Hematopoietic multipotent progenitor cell (in vitro differentiated cells): ENCODE data around the gene BANP. TPM values are rescaled to one million over a fixed set of nuclear protein-coding genes. Genes with fewer than 3 reads are reported as not detected.
"Not testable (repeated sequence)": the region's sequence is repeated elsewhere in the genome, so short reads cannot be mapped to it uniquely, and the experiment has no call there.

ENCODE experiments used
- DNase-seq, 3 donors: peaks; one replicate each; pipeline ENCODE4 v3.0.0-alpha.2; 2011 to 2015; ENCODE audit warnings: low read depth in 2 of 3, low spot score in 2 of 3
- total RNA-seq: library from RNA; depleted of rRNA; stranded (reverse); fragments of >200 nt; gene quantifications from one replicate; pipeline ENCODE4 v1.2.3, GENCODE V29; 2012

BANP gene
- total RNA-seq, 1 donor: 74.1 TPM

DNA sequence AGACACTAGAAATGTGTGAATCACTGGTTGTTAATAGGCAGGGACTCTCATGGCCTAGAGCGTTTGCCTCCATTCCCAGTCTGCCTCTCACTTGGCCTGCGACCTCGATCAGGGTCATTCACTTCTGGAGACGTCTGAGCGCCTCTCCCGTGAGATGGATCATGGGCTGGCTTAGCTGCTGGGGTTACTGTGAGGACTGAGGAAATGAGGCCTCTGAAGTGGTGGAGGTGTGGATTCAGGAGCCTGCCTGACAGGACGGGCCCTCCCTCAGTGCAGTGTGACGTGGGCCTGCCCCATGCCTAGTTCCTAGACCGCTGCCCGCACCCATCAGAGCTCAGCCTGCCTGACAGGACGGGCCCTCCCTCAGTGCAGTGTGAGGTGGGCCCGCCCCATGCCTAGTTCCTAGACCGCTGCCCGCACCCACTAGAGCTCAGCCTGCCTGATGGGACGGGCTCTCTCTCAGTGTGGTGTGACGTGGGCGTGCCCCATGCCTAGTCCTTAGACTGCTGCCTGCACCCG, 61.9 kb downstream of the BANP start:
- DNase-seq: no peak

DNA sequence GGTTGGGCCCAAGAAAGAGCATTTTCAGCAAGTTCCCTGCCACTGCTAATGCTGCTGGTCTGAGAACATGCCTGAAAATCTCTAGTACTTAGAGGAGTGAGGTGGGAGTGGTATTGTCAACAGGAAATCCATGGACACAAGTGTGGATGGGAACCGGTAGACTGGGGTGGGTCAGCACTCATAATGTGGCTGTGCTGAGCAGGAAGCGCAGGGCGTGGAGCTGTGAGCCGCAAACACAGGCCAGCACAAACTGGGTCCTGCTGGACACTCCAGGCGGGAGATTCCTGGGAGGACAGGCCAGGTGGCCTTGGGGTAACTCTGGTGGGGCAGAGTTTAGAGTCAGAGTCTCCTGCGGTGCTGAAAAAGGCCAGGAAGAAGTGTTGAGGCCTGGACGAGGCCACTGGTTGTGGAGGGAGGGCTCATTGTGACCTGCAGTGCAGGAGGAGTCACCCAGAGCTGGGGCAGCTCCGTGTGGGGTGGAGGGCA, 62.6 kb downstream of the BANP start:
- no peak for DNase-seq

DNA sequence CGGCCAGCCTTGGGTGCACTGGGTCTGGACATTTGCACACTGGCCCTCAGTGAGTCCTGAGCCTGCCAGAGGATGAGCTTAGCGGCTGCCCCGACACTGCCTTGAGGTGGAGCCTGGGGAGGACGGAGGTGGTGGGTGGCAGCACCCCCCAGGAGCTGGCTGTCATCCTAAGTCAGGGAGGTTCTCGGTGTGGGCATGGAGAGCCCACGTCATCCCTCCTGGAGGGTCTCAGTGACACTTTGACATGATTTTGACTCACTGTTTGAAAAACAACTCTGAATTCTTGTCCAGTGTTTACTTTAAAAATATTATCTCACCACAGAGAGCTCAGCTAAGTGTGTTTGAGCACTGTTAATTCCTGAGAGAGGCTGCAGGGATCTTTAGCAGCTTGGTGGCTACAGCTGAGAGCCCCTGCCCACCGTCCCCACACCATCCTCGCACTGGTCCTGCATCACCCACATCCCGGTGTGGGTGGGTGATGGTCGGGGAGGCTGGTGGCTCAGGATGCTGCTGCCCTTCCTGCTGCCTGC, 63.1 kb downstream of the BANP start:
- no peak for DNase-seq

DNA sequence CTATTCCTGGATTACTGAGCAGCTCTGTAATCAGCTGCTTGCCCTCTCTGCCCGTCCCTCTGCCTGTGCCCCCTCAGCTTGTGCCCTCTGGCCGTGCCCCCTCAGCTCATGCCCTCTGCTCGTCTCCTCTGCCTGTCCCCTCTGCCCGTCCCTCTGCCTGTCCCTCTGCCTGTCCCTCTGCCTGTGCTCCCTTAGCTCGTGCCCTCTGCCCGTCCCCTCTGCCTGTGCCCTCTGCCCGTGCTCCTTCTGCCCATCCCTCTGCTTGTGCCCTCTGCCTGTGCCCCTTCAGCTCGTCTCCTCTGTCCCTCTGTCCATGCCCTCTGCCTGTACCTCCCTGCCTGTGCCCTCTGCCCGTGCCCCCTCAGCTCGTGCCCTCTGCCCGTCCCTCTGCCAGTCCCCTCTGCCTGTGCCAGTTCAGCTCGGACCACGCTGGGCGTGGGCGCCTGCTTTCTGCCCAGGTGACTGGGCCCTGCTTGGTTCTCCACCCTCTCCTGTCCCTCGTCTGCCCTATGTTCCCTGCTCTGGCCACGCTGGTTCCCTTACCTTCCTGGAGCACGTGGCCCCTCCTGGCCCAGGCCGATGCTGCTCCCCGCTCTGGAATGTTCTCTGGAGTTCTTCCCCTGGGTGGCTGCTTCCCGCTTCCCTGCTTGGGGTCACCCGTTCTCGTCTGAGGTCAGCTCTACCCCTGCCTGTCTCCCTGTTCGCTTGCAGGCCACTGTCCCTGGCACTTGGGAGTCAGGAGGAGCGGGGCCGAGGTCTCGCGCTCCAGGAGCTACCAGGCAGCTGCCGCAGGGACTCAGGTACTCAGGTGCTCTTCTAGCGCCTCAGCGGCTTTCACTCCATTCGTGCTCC, 63.9 kb downstream of the BANP start:
- DNase-seq: no peak

DNA sequence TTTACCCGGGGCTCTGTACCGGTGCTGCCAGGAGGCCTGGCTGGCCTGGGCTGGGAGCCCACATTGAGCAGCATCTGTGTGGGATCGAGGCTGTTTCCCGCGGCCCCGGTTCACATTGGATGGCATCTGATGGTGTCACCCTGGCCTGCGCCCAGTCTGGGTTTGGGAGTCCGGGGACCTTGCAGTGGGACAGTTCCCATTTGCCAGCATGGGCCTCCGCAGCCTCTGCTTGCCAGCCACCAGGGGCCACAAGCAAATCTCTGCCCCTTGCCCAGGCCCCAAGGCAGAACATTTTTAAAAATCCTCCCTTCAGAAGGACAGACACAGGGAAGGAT, 64.5 kb downstream of the BANP start:
- DNase-seq: no peak

DNA sequence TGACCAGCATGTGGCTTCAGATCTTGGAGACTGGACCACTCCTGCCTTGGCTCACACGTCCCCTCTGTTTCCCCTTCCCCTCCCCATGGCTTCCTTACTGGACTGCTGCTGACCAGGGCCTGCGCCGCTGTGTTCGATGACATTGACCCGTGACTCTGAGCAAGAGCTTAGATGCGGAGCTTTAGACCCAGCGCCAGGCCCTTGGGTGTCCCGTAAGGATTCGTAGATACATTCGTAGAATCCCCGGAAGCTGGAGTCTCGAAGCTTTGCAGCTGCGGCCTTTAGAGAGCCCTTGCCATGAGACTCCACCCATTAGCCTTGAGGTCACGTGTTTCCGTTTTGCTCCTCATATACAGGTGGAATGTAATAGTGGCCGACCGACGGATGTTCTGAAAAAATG, 65.2 kb downstream of the BANP start:
- DNase-seq: not testable (repeated sequence)

DNA sequence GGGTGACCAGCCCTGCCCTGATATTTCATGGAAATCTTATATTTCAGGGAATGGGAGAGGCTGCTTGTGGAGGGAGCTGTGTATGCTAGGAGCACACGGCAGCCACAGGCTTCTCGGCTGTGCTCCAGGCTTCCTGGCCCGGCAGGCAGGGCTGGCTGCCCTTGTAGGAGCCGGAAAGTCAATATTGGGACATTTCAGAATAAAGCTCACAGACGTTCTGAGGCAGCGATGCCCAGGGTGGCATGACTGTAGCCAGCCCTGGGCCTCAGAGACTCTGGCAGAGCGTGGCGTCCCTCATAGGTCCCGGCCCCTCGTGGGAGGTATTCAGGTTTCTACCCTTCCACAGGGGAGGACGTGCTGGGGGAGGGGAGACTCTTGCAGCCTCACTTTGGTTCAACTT, 65.7 kb downstream of the BANP start:
- no peak for DNase-seq

DNA sequence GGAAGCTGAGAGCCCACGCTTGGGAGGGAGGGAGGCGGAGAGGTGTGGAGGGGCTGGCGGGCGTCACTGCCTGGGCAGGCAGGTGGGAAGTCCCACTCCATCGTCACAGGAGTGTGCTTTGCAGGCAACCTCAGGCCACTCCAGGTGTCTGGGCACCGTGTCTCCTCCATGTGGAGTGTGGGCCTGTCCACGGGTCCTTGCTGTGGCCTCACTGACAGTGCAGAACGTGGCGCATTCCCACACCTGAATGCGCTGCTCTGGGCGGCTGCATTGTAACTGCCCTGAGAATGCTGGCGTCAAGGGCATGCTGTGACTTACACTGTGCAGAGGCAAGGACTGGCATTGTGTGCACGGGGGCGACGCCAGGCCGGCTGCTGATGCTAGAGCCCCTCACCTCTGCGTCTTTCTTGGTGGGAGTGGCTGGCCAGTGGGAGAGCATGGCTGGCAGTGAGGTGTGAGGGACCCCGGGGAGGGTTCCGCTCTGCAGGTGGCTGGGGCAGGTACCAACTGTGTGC, 66.4 kb downstream of the BANP start:
- DNase-seq: no peak

DNA sequence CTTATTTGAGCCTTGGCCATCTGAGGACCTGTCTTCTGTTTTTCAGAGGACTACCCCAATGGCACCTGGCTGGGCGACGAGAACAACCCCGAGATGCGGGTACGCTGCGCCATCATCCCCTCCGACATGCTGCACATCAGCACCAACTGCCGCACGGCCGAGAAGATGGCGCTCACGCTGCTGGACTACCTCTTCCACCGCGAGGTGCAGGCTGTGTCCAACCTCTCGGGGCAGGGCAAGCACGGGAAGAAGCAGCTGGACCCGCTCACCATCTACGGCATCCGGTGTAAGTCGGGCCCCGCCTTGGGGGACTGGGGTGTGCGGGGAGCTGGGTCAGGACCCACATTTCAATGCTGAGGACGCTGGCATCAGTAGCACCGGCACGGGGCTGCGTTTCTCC, 67.1 kb downstream of the BANP start:
- not testable (repeated sequence) for DNase-seq

DNA sequence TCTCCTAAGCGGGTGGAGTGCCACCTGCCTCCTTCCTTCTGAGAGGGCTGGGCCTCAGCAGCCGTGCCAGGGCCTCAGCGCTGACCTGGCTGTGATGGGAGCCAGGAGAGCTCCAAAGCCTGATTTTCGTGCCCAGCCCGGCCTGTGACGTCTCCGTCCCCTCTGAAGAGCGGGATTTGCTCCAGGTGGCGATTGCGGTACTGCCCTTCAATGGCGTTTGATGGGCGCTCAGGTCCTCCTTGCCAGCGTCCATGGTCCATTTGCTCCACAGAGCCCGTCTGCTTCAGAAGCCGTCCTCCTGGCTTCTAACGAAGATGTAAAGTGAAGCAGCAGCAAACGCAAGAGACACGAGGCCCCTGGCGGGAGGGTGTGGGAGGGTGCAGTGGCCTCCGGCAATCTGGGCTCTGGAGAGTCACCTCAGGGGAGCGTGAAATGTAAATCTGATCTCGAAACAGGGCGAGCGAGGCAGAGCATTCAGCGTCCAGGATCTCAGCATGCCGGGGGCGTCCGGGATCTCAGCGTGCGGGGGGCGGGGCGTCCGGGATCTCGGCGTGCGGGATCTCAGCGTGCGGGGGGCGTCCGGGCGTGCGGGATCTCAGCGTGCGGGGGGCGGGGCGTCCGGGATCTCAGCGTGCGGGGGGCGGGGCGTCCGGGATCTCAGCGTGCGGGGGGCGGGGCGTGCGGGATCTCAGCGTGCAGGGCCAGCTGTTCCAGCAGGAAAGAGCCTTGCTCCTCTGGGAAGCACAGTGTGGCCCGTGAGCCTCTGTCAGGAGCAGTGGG, 68.0 kb downstream of the BANP start:
- not testable (repeated sequence) for DNase-seq

DNA sequence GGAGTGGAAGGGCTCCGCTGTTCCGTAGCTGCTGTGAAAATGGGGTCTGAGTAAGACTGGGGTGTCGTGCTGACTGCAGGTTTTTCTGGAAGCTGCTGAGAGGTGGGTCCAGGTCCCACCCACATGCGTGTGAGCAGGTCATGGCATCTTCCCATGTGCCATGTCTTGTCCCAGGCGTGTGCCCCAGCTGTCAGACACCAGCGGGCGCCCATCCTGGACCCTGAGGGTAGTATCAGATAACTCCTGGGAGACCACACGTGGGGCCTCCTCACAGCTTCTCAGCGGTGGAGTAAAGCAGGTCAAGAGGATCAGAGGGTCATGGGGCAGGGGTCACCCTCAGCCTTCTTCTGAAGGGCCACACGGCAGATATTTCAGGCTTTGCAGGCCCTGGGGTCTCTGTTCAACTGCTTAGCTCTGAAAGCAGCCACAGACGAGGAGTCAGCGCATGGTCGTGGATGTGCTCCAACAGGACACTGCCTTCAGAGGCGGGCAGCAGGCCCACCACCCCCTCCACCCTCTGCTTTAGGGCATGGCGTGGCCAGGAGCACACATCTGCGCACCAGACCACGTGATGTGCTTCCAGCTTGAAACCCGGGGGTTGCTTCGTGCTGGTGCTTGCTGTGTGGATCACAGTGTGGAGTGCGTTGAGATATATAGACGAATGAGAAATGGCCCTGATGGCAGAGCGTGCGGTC, 68.7 kb downstream of the BANP start:
- no peak for DNase-seq

DNA sequence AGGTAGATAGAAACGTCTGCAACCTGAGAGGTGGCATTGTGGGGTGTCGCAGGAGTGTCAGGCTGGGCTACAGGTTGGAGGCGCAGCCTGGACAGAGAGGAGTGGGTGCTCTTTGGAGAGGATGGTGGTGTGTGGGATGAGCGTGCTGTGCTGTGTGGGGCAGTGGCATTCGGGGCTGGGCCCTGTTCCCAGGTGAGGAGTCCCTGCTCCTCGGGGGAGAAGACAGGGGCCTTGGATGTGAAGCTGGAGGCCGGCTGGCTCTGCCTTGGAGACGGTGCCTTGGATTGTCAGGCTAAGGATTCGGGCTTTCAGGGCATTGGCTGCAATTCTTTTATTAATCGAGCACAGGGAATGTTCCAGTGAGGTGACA, 69.3 kb downstream of the BANP start:
- DNase-seq: no peak

DNA sequence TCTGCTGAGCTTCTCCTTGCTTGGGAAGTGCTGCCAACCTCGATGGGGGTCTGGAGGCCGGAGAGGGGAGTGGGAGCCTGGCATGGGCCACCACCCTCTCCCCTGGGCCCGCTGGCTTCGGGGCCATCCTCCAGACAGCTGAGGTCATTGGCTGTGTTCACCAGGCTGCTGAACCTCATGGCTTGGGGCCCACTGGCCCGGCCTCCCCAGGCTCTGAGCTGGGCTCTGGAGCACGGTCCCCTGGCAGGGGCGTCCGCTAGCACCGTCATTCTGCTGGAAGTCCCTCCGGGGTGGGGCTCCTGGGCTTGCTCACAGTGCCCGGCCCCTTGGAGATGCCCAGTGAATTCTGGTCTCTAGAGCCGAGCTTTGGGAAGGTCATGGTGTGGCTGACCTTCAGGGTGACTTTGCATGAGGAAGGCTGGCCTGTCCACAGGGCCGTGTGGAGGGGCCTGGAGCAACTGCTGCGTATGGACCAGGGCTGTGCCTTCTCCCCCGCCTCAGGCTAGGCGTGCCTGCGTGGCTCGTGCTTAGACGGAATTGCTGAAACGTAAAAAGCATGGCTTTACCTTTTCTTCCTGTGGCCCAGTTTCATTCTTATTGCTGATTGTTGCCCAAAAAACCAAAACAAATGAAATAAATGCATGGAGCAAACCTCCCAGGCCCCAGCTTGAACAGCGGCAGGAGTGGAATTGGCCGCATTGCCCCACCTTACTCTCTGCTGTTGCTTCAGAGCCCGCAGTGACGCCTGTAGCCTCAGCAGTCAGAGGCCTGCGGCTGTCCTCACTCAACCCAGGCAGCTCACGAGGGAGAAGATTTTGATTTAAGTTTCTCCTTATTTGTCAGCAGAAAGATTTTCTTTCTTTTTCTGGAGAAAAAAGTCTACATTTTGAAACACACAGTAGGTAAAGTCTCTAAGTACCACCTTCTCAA, 70.1 kb downstream of the BANP start:
- not testable (repeated sequence) for DNase-seq

DNA sequence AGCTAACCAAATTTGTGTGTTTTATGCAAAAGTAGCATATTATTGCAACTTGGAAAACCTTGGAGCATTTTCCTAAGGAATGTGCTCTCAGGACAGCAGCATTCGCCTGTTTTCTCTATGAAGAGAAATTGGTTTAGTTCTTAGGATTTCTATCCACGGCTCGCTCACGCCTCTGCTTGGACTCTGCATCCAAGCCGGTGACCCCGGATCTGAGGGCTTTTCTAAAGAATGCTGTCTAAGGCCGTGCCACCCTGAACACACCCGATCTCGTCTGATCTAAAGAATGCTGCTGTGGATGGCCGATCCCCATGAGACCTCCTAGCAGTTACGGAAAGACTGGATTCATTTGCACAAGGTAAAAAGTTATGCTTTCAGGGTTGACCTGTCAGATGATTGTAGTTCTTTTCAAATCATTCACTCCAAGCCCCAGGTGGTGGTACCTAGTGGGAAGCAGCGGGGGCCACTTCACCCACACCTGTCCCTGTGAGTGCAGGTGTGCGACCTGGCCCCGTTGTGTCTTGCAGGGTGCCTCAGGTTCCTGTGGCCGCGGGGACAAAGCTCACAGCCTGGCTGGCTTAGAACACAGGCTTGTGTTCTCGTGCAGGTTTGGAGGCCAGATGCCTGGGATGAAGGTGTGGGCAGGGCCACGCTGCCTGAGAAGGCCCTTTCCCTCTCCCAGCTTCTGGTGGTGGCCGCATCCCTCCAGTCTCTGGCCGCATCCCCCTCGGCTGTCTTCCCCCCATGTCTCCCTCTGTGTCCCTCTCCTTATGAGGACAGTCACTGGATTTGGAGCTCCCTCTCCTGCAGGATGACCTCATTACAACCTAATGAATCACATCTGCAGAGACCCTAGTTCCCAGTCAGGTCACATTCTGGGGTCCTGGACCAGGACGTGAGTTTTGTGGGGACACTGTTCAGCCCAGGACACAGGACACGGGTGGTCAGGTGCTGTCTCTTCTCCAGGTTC, 71.1 kb downstream of the BANP start:
- DNase-seq: no peak

DNA sequence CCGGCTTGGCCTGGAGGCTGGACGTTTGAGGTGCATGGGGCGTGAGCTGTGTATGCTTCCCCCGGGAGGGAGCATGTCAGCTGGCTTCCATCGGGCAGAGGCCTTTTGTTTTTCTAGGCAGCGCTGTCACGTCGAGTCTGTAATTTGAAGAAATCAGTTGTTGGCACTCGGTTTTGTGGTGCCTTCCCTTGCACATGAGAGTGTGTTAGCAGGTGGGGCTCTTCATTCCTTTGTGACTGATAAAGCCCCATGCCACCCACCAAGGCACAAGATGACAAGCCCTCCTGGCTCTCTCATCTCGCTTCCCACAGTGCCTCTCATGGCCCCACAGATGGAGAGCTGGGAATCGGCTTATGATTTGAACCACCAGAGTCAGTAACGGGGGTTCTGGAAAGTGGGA, 72.1 kb downstream of the BANP start:
- no peak for DNase-seq

DNA sequence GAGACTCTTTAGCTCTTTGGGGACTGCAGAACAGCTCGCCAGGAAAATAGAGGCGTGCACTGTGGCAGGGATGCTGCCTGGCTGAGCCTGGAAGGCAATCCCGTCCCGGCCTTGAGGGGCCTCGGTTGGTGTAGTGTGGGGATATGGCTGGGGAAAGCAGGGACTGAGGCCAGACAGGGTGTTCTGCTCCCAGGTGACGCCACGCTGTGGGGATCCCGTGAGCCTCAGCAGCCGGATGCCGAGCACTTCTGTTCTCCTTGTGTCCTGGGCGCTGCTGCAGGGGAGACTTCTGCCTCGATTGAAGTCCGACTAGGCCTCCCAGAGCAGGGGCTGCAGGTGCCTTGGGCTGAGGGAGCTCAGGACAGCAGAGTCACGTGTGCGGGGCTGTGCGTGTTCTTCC, 72.6 kb downstream of the BANP start:
- no peak for DNase-seq

DNA sequence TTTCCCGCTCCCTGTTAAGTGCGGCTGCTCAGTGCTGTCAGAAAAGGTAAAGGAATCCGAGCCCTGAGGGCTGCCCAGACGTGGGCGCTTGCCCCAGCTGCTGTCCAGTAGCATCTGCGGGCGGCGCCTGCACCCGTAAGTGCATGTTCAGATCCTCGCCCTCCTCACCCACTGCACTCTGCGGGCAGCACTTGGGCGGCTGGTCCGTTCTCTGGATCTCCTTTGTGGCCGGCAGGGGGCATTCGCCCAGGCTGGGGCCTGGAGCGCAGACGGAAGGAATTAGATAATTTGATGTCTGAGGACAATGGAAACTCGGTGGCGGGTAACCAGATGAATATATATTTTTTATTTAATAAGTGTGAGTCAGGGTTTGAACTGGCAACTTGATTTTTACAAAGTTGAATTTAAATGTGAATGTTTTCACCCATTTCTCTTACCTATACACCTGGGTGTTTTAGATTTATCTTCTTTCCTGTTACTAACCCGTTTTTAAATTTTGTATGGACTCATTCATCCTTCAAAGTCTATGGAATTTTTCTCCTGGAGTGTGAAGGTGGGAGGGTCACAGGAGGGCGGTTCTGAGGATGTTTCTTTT, 73.4 kb downstream of the BANP start:
- DNase-seq: not testable (repeated sequence)

DNA sequence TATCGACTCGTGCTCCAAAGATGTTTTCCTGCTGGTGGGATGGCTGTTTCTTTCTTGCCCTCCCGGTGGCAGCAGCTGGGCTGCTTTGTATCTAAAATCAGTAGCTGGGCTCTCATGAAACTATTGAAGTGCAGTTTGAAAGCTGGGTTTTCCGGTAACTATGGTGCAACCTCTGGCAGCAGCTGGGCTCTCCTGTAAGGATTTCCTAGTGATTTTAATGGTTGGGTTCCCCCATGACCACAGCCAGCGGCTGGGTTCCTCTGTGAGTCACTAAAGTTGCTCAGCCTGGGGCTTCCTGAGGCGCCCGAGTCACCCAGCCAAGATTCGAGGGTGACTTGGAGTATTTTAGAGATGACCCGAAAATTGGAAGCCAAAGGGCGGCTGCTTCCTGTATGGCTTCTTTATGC, 73.9 kb downstream of the BANP start:
- peak in 2 of 3 donors; percentile 30 to 52 for DNase-seq
